ENCODE measurements around the gene PPP1R18.

The PPP1R18 gene

DNA sequence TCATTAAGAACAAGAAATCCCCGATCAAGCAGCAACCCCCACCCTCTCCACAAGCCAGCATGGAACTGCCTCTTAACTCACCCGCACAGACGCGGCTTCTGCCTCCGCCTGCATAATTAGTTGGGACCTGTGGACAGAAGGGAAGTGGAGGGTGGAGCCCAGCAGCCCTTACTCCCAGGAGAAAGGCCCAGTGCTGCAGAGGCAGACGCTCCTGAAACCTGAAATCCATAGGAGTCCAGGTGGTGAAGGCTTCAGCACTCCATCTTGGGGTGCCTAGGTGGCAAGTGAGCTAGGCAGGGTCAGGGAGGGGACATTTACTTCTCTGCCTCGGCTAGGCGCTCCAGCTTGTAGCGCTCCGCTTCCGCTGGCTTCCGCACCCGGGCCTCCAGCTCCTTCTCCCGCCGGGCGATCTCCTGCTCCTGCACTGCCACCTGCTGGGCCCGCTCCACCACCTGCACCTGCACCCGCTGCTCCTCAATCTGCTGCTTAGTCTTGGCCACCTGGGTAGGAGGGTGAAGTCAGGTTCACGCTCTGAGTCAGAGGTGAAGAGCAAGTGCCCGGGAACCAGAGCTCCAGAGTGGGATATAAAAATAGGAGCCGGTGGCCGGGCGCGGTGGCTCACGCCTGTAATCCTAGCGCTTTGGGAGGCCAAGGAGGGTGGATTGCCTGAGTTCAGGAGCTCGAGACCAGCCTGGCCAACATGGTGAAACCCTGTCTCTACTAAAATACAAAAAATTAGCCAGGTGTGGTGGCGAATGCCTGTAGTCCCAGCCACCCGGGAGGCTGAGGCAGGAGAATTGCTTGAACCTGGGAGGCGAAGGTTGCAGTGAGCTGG, 44.4 kb upstream of the PPP1R18 start:
- Histone ChIP-seq H3K9ac (ENCODE audit: low read length) (peak overlapping the region; percentile 52), H3K9me2 (replicated peaks; ENCODE audit: insufficient read depth, low read length) (no peaks in the 10 kb centered on the region), H4K20me1 (ENCODE audit: low read depth, low read length) (no peaks in the 10 kb centered on the region), H3K27me3 (ENCODE audit: low read length) (no peaks in the 10 kb centered on the region), H3K27ac (ENCODE audit: low read depth, low read length) (peak overlapping the region; percentile 33), H3K79me2 (ENCODE audit: insufficient read depth, low read length) (no peaks in the 10 kb centered on the region), H3K4me3 (ENCODE audit: insufficient read depth, low read length, poor library complexity, severe bottlenecking) (peak overlapping the region; percentile 15), H3K9me3 (ENCODE audit: insufficient read depth, low read length) (no peaks in the 10 kb centered on the region), H2AFZ (ENCODE audit: low read depth, low read length, severe bottlenecking) (peak overlapping the region; percentile 36), H3K36me3 (ENCODE audit: low read length) (0 out of 2 replicates have a peak, but pooled peaks cover 5% of the 10 kb centered on the region), H3F3A (ENCODE audit: insufficient read depth) (peaks cover 44% of the 10 kb centered on the region), H3K4me2 (ENCODE audit: low read depth, low read length, poor library complexity, severe bottlenecking) (peak overlapping the region; percentile 55)
- TF ChIP-seq CTCF (IDR thresholded peaks at IDR 0.05; ENCODE audit: insufficient read depth, low read length, poor library complexity, severe bottlenecking): peak; percentile 99
- TF ChIP-seq EZH2phosphoT487 (conservative IDR thresholded peaks at IDR 0.05; ENCODE audit: low read length): no peak

- Histone ChIP-seq H3F3A (ENCODE audit: insufficient read depth) (peaks cover 72% of the 10 kb centered on the region), H3K4me2 (ENCODE audit: low read depth, low read length, poor library complexity, severe bottlenecking) (no peak overlapping the region), H3K27me3 (ENCODE audit: low read length) (no peaks in the 10 kb centered on the region), H3K9ac (ENCODE audit: low read length) (no peak overlapping the region), H3K36me3 (ENCODE audit: low read length) (peaks cover 26% of the 10 kb centered on the region), H3K9me2 (replicated peaks; ENCODE audit: insufficient read depth, low read length) (no peaks in the 10 kb centered on the region), H3K27ac (ENCODE audit: low read depth, low read length) (no peak overlapping the region), H2AFZ (ENCODE audit: low read depth, low read length, severe bottlenecking) (no peak overlapping the region), H3K79me2 (ENCODE audit: insufficient read depth, low read length) (peaks cover 15% of the 10 kb centered on the region), H3K9me3 (ENCODE audit: insufficient read depth, low read length) (no peaks in the 10 kb centered on the region), H4K20me1 (ENCODE audit: low read depth, low read length) (peaks cover 7% of the 10 kb centered on the region), H3K4me3 (ENCODE audit: insufficient read depth, low read length, poor library complexity, severe bottlenecking) (no peak overlapping the region)
- TF ChIP-seq CTCF (IDR thresholded peaks at IDR 0.05; ENCODE audit: insufficient read depth, low read length, poor library complexity, severe bottlenecking): no peak
- TF ChIP-seq EZH2phosphoT487 (conservative IDR thresholded peaks at IDR 0.05; ENCODE audit: low read length): no peak
These were observed 41.6 kb upstream of the PPP1R18 start for GRCh38 chr6:30727920-30728553.

- Histone ChIP-seq H3K4me2 (ENCODE audit: low read depth, low read length, poor library complexity, severe bottlenecking) (no peak overlapping the region), H3K79me2 (ENCODE audit: insufficient read depth, low read length) (peaks cover 28% of the 10 kb centered on the region), H3K9ac (ENCODE audit: low read length) (no peak overlapping the region), H2AFZ (ENCODE audit: low read depth, low read length, severe bottlenecking) (no peak overlapping the region), H3K9me2 (replicated peaks; ENCODE audit: insufficient read depth, low read length) (no peaks in the 10 kb centered on the region), H3K27me3 (ENCODE audit: low read length) (no peaks in the 10 kb centered on the region), H3K9me3 (ENCODE audit: insufficient read depth, low read length) (no peaks in the 10 kb centered on the region), H3K27ac (ENCODE audit: low read depth, low read length) (no peak overlapping the region), H4K20me1 (ENCODE audit: low read depth, low read length) (peaks cover 13% of the 10 kb centered on the region), H3F3A (ENCODE audit: insufficient read depth) (peaks cover 78% of the 10 kb centered on the region), H3K36me3 (ENCODE audit: low read length) (peaks cover 35% of the 10 kb centered on the region), H3K4me3 (ENCODE audit: insufficient read depth, low read length, poor library complexity, severe bottlenecking) (no peak overlapping the region)
- TF ChIP-seq EZH2phosphoT487 (conservative IDR thresholded peaks at IDR 0.05; ENCODE audit: low read length) (no peak), CTCF (IDR thresholded peaks at IDR 0.05; ENCODE audit: insufficient read depth, low read length, poor library complexity, severe bottlenecking) (no peak)
These were observed 40.3 kb upstream of the PPP1R18 start for GRCh38 chr6:30726506-30727413.

All from SU-DHL-6 (cell line).